Omental fat pad (tissue), 4 donors: ENCODE results near the gene WSB2. TPM values are rescaled to one million over a fixed set of nuclear protein-coding genes. Genes with fewer than 3 reads are reported as not detected.

Experiments
- ATAC-seq: fragments of 150-250 bp; one replicate; pipeline ENCODE4 v1.9.1; 2016; ENCODE audit warnings: mild to moderate bottlenecking, moderate library complexity; ENCODE audit not compliant: low FRiP score
- DNase-seq: peaks from one replicate; pipeline ENCODE4 v3.0.0-alpha.2; 2019; ENCODE audit warnings: low spot score
- total RNA-seq, 4 donors: library from RNA; depleted of rRNA; stranded (reverse); fragments of >200 nt; gene quantifications; one replicate each; pipeline ENCODE4 v1.1.0, GENCODE V29; 2016
- TF ChIP-seq, protein P1 (sequence below), 3 donors: fragments of 450-650 bp; IDR thresholded peaks; one replicate each; pipeline ENCODE4 v1.5.1; 2016 to 2017; ENCODE audit warnings: antibody characterized with exemption in 3 of 3, mild to moderate bottlenecking in 3 of 3, moderate library complexity in 2 of 3

WSB2 gene
- total RNA-seq, 4 donors from 2014 or later, result 41.1 to 87.8 (median 65.3) TPM

DNA sequence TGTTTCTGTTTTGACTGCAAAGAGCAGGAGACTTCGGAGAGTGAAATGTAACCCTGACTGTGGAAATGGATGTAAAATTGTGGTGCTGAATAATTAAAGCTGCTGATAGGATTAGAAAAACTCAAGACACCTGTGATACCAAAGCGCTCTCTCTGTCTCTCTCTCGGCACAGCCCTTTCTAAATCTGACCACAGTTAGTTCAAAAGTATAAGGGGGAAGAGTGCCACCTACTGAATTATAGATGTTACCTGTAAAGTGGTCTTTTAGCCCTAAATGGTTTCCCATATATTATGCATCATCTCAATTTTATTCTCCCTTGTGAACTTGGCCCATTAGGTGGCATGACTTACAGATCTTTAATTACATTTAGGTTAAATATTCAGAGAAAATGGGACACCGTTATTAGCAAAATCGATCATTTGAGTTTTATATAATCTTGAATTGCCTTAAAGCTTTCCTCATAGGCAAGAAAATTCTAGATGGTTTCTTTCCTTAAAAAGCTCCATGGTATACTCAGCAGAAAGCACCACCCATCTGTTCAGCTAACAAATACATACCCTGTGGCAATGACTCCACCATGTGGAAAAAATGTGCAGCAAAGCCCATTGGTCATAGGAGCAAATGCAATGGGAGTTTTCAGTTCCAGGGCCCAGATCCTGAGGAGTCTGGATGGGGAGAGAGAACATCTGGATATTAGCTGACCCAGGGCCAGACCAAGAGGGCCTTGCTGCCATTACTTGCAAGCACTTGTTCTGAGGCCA is 26.4 kb downstream of the WSB2 start:
- DNase-seq (no peak), ATAC-seq (no peak)
- TF ChIP-seq, protein P1, sequence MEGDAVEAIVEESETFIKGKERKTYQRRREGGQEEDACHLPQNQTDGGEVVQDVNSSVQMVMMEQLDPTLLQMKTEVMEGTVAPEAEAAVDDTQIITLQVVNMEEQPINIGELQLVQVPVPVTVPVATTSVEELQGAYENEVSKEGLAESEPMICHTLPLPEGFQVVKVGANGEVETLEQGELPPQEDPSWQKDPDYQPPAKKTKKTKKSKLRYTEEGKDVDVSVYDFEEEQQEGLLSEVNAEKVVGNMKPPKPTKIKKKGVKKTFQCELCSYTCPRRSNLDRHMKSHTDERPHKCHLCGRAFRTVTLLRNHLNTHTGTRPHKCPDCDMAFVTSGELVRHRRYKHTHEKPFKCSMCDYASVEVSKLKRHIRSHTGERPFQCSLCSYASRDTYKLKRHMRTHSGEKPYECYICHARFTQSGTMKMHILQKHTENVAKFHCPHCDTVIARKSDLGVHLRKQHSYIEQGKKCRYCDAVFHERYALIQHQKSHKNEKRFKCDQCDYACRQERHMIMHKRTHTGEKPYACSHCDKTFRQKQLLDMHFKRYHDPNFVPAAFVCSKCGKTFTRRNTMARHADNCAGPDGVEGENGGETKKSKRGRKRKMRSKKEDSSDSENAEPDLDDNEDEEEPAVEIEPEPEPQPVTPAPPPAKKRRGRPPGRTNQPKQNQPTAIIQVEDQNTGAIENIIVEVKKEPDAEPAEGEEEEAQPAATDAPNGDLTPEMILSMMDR (IDR thresholded peaks at IDR 0.05), result no peak

DNA sequence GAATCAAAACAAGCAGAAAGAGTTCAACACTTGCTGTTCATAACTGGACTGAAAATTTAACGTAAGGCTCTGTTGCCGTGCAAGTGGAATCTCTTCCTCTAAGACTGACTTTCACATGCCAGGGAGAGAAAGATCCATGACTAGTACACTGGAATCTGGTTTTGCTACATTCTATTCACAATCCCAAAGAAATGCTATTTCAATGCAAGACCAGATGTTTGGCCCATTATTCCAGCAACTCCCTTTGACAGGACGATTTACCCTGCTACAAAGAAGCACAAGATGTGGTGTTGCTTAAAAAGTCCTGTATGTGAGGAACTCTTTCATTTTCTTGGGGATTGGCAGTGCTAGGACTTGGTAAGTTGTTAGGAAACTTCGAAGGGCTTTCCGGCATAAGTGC is 27.1 kb downstream of the WSB2 start:
- DNase-seq, result no peak

DNA sequence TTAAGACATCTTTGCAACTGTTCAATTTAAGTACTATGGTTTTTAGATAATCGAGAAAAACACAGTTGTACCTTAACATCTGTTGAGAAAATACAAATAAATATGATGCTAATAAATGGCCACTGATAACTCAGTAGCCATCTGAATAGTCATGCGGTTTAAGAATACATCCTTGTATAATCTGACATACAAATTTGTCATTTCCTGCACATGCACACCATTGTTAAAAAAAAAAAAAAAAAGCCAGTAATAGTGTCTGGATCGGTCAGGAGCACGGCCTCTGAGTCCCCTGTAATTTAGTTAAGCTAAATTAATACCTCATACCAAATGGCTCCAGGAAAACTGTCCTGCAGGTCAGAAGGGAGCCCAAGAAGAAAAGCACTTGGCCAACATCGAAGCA is 27.7 kb downstream of the WSB2 start:
- ATAC-seq (no peak), DNase-seq (no peak)
- TF ChIP-seq, protein P1 (IDR thresholded peaks at IDR 0.05), result no peak

More for the DNA sequence above, 27.1 kb downstream of the WSB2 start:
- TF ChIP-seq, protein P1 (IDR thresholded peaks at IDR 0.05), result no peak
- ATAC-seq, result no peak

DNA sequence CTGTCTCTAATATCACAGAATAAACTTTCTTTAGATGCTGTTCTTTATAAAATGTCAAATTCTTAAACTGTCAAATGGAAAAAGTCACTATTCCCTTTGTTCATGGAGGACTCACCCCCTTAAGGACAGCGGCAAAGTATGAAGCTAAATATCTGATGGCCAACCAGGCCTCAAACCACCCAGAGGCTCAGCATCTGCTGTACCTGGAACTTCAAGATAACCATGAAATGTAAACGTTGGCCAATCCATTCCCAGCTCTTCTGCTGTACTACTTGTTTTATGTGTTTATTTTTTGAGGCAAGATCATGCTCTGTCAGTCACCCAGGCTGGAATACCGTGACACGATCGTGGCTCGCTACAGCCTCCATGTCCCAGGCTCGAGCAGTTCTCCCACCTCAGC is 28.8 kb downstream of the WSB2 start:
- ATAC-seq, result no peak
- TF ChIP-seq, protein P1 (IDR thresholded peaks at IDR 0.05), result no peak
- DNase-seq, result no peak

DNA sequence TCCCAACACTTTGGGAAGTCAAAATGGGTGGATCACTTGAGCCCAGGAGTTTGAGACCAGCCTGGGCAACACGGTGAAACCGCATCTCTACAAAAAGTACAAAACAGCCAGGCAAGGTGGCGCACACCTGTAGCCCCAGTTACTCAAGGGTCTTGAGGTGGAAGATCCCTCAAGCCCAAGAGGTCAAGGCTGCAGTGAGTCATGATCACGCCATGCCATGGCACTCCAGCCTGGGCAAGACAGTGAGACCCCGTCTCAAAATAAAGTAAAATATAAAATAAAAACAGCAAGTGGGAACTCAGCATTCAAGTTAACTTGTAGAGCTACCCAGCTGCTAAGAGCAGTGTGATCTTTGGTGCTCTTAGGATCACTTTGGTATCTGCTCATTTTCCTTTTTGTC is 31.8 kb downstream of the WSB2 start:
- TF ChIP-seq, protein P1 (IDR thresholded peaks at IDR 0.05), result no peak
- ATAC-seq, result no peak
- no peak for DNase-seq

DNA sequence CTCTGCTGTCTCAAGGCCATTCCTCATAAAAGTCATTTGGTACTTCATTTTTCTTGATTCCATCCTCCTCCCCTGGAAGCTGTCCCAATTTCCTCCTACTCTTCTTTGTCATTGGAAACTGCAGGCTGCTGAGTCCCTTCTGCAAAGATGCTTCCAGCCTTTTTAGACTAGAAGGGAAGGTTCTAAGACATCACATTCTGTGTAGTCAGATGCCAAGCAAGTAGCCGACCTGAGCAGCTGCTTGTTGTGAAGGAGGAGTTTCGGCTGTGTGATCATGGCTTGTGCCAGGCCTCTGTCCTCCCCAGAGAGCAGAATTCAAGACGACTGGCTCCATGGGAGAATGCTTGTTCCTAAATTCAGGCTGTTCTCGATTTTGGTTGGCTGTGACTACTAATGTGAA is 35.8 kb downstream of the WSB2 start:
- DNase-seq (no peak), ATAC-seq (no peak)

More for the DNA sequence above, 35.8 kb downstream of the WSB2 start:
- TF ChIP-seq, protein P1 (IDR thresholded peaks at IDR 0.05), result no peak
